Astrocyte (in vitro differentiated cells and primary cell): Measurements from ENCODE around the gene BEST4. TPM values are rescaled to one million over a fixed set of nuclear protein-coding genes. Genes with fewer than 3 reads are reported as not detected.
A peak's percentile ranks its signal among the peaks of the same experiment; 100 is the strongest.

Experiments
- DNase-seq: peaks from one replicate; pipeline ENCODE4 v3.0.0-alpha.2; 2010; ENCODE audit warnings: low read depth
- FAIRE-seq: peaks from 2 replicates; lab custom pipeline; 2011; peaks lifted over from hg19 to GRCh38; lab: Jason Lieb, UNC
- H2AFZ ChIP-seq: 2 replicates; pipeline ENCODE4 v1.6.0; 2012; ENCODE audit warnings: low read depth, low read length, inconsistent platforms
- H3K27ac ChIP-seq: 2 replicates; pipeline ENCODE4 v1.5.1; 2011; ENCODE audit warnings: low read depth, low read length, inconsistent platforms
- H3K27me3 ChIP-seq: 2 replicates; pipeline ENCODE4 v1.6.0; 2011; ENCODE audit warnings: low read length, inconsistent platforms; ENCODE audit not compliant: insufficient read depth
- H3K36me3 ChIP-seq: 2 replicates; pipeline ENCODE4 v1.5.1; 2011; ENCODE audit warnings: low read length, inconsistent platforms; ENCODE audit not compliant: insufficient read depth
- H3K4me1 ChIP-seq: 2 replicates; pipeline ENCODE4 v1.5.1; 2011; ENCODE audit warnings: low read length, inconsistent platforms; ENCODE audit not compliant: insufficient read depth
- H3K4me2 ChIP-seq: 2 replicates; pipeline ENCODE4 v1.6.0; 2012; ENCODE audit warnings: low read length, inconsistent platforms
- H3K4me3 ChIP-seq: 2 replicates; pipeline ENCODE4 v1.5.1; 2011; ENCODE audit warnings: low read depth, mild to moderate bottlenecking, low read length, inconsistent platforms; ENCODE audit not compliant: insufficient read depth
- H3K79me2 ChIP-seq: 2 replicates; pipeline ENCODE4 v1.6.0; 2012; ENCODE audit warnings: mild to moderate bottlenecking, low read length, inconsistent platforms; ENCODE audit not compliant: insufficient read depth
- H3K9ac ChIP-seq: 2 replicates; pipeline ENCODE4 v1.6.0; 2012; ENCODE audit warnings: mild to moderate bottlenecking, low read length, inconsistent platforms
- H3K9me3 ChIP-seq: 2 replicates; pipeline ENCODE4 v1.5.1; 2012; ENCODE audit warnings: low read depth, mild to moderate bottlenecking, low read length, inconsistent platforms; ENCODE audit not compliant: insufficient read depth
- H4K20me1 ChIP-seq: 2 replicates; pipeline ENCODE4 v1.6.0; 2012; ENCODE audit warnings: low read length, inconsistent platforms; ENCODE audit not compliant: insufficient read depth
- H3K27ac Mint-ChIP-seq: one replicate; pipeline ENCODE4 v1.8.0; 2021; ENCODE audit warnings: mild to moderate bottlenecking, mixed read lengths; ENCODE audit not compliant: unreplicated experiment
- H3K27me3 Mint-ChIP-seq: one replicate; pipeline ENCODE4 v1.8.0; 2021; ENCODE audit warnings: low read depth, mixed read lengths; ENCODE audit not compliant: unreplicated experiment
- H3K36me3 Mint-ChIP-seq: one replicate; pipeline ENCODE4 v1.8.0; 2021; ENCODE audit warnings: low read depth, mixed read lengths; ENCODE audit not compliant: unreplicated experiment
- H3K4me1 Mint-ChIP-seq: one replicate; pipeline ENCODE4 v1.8.0; 2021; ENCODE audit warnings: low read depth, mixed read lengths; ENCODE audit not compliant: unreplicated experiment
- H3K4me3 Mint-ChIP-seq: one replicate; pipeline ENCODE4 v1.8.0; 2021; ENCODE audit warnings: mild to moderate bottlenecking, moderate library complexity, mixed read lengths; ENCODE audit not compliant: unreplicated experiment
- H3K9me3 Mint-ChIP-seq: one replicate; pipeline ENCODE4 v1.8.0; 2021; ENCODE audit warnings: mild to moderate bottlenecking, mixed read lengths; ENCODE audit not compliant: unreplicated experiment
- EZH2 ChIP-seq: IDR thresholded peaks from 2 replicates; pipeline ENCODE4 v1.6.1; 2012; ENCODE audit warnings: mild to moderate bottlenecking, low read length, inconsistent platforms; ENCODE audit not compliant: insufficient read depth
- total RNA-seq: library from RNA; stranded (reverse); gene quantifications from 2 replicates; pipeline ENCODE4 v1.2.1, GENCODE V29; 2021
- TF ChIP-seq, protein P1 (sequence below): IDR thresholded peaks from 2 replicates; pipeline ENCODE4 v1.5.1; 2011; ENCODE audit warnings: low read depth, mild to moderate bottlenecking, inconsistent platforms, low read length, moderate library complexity; ENCODE audit not compliant: insufficient read depth

The BEST4 gene
- total RNA-seq, 1 donor from 2014 or later: not detected

DNA sequence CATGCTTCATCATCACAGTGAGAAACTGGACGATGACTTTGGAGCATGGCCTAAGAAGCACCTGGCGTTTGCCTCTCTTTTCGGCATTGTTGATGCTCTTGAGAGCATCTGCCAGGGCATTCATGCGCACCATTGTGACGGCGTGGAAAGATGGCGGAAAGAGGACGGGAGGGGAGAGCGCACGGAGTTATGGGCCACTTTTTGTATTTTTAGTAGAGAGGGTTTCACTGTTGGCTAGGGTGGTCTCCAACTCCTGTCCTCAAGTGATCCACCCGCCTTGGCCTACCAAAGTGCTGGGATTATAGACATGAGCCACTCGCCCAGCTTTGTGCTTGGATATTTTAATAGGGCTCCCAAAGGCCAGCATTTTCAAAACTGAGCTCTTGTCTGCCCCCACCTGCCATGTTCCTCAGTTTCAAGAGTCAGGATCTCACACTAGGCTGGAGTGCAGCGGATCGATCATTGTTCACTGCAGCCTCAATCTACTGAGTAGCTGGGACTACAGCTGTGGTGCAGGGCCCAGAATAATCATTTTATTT is 7.3 kb downstream of the BEST4 start:
- Histone ChIP-seq H2AFZ (no peak overlapping the region), H3K4me1 (peaks cover 32% of the 10 kb centered on the region), H3K27me3 (no peaks in the 10 kb centered on the region), H3K4me3 (no peak overlapping the region), H3K79me2 (peaks cover 37% of the 10 kb centered on the region), H4K20me1 (peaks cover 55% of the 10 kb centered on the region), H3K9ac (no peak overlapping the region), H3K27ac (no peak overlapping the region), H3K9me3 (no peaks in the 10 kb centered on the region), H3K36me3 (peaks cover 27% of the 10 kb centered on the region), H3K4me2 (no peak overlapping the region)
- Mint-ChIP-seq H3K4me1 (peaks cover 20% of the 10 kb centered on the region), H3K27ac (no peak overlapping the region), H3K4me3 (no peak overlapping the region), H3K36me3 (peaks cover 27% of the 10 kb centered on the region), H3K27me3 (peaks cover 9% of the 10 kb centered on the region), H3K9me3 (no peaks in the 10 kb centered on the region)
- FAIRE-seq (no peak), DNase-seq (no peak)
- TF ChIP-seq EZH2: no peak
- TF ChIP-seq, protein P1, sequence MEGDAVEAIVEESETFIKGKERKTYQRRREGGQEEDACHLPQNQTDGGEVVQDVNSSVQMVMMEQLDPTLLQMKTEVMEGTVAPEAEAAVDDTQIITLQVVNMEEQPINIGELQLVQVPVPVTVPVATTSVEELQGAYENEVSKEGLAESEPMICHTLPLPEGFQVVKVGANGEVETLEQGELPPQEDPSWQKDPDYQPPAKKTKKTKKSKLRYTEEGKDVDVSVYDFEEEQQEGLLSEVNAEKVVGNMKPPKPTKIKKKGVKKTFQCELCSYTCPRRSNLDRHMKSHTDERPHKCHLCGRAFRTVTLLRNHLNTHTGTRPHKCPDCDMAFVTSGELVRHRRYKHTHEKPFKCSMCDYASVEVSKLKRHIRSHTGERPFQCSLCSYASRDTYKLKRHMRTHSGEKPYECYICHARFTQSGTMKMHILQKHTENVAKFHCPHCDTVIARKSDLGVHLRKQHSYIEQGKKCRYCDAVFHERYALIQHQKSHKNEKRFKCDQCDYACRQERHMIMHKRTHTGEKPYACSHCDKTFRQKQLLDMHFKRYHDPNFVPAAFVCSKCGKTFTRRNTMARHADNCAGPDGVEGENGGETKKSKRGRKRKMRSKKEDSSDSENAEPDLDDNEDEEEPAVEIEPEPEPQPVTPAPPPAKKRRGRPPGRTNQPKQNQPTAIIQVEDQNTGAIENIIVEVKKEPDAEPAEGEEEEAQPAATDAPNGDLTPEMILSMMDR: no peak

- Histone ChIP-seq H3K27ac (no peak overlapping the region), H3K79me2 (peaks cover 45% of the 10 kb centered on the region), H3K27me3 (no peaks in the 10 kb centered on the region), H4K20me1 (peaks cover 55% of the 10 kb centered on the region), H3K36me3 (peaks cover 27% of the 10 kb centered on the region), H2AFZ (no peak overlapping the region), H3K4me1 (peaks cover 21% of the 10 kb centered on the region), H3K4me2 (peak overlapping the region; percentile 95), H3K9ac (peak overlapping the region; percentile 12), H3K9me3 (no peaks in the 10 kb centered on the region), H3K4me3 (peak overlapping the region; percentile 86)
- Mint-ChIP-seq H3K36me3 (peaks cover 27% of the 10 kb centered on the region), H3K9me3 (no peaks in the 10 kb centered on the region), H3K4me1 (peaks cover 20% of the 10 kb centered on the region), H3K27me3 (peaks cover 5% of the 10 kb centered on the region), H3K27ac (no peak overlapping the region), H3K4me3 (peak overlapping the region; percentile 92)
- FAIRE-seq: no peak
- DNase-seq: no peak
- TF ChIP-seq EZH2: no peak
- TF ChIP-seq, protein P1: no peak
These were observed 9.0 kb downstream of the BEST4 start for GRCh38 chr1:44778705-44779576.
